Measurements from ENCODE around the gene COBLL1. TPM values are rescaled to one million over a fixed set of nuclear protein-coding genes. Genes with fewer than 3 reads are reported as not detected.

Gene COBLL1
- polyA plus RNA-seq, 3 donors from 2014 or later, result 0.04 to 1.4 TPM; not detected in 1

DNA sequence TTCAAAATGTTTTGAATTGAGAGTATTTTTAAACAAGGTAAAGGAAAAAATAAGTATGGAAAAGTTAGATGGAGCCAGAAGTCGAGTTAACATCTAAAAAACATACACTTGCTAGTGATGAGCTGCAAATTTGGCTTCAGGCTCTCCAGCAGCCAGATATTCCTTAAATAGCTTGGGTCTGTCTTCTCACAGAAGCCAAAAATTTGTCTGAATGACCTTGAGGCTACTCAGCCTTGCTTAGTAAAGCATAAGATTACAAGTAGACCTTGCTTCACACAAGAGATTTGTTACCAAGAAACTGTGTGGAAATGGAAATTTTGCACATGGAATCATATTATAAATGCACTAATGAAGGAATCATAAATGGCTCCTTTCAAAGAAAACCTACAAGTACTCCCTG lies 179.6 kb downstream of the COBLL1 start:
- no peaks in the 10 kb centered on the region for H3K36me3 Mint-ChIP-seq
- H3K9me3 Mint-ChIP-seq, result peaks cover 0 to 9% (median 5%) of the 10 kb centered on the region in 6 donors
- H3K4me1 Mint-ChIP-seq, result no peaks in the 10 kb centered on the region
- peaks cover 0 to 1% (median 0%) of the 10 kb centered on the region in 3 donors for H3K27me3 Mint-ChIP-seq (ENCODE audit: low read depth in 3 of 3)
- H3K4me3 Mint-ChIP-seq, result no peak overlapping the region
- no peak for DNase-seq
- H3K27ac Mint-ChIP-seq, result no peak overlapping the region

DNA sequence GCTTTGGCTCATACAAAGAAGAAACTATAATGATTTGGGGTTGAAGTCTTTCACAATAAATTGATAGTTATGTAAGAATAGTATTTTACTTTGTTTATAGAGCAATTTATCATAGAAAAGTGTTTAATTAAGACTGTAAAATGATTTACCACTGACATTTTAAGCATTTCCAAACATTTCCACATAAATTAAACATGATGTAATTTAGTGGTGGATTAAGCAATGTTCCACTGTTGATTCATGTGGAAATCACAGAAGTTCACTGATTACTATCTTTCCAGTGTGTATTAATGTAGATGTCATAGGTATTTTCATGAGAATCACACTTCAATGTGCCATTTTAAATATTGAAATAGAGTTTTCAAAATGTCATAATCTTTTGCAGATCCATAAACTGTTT lies 180.3 kb downstream of the COBLL1 start:
- H3K9me3 Mint-ChIP-seq, result peaks cover 0 to 8% (median 5%) of the 10 kb centered on the region in 6 donors
- H3K4me3 Mint-ChIP-seq, result no peak overlapping the region
- H3K36me3 Mint-ChIP-seq, result no peaks in the 10 kb centered on the region
- no peak for DNase-seq
- H3K27ac Mint-ChIP-seq, result no peak overlapping the region
- no peaks in the 10 kb centered on the region for H3K4me1 Mint-ChIP-seq
- H3K27me3 Mint-ChIP-seq (ENCODE audit: low read depth in 3 of 3), result peaks cover 0 to 1% (median 0%) of the 10 kb centered on the region in 3 donors

DNA sequence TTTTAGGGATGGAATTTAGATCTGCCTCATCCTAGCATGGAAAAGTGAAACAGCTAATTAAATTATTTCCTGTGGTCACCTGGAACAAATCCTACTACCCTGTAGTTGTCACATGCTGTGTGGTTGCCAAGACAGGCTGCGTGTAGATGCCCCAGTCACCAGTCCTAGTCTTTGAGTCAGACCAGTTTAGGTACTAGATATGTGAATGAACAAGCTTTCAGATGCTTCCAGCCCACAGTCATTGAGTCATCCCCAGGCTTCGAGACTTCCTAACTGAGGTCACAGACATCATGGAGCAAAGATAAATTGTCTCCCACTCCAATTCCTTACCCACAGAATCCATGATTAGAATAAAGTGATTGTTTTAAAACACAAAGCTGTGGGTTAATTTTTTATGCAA lies 184.5 kb downstream of the COBLL1 start:
- Mint-ChIP-seq H3K27me3 (ENCODE audit: low read depth in 3 of 3) (peaks cover 0 to 2% (median 0%) of the 10 kb centered on the region in 3 donors), H3K9me3 (peaks cover 5 to 13% (median 7%) of the 10 kb centered on the region in 6 donors), H3K27ac (no peak overlapping the region), H3K4me1 (no peaks in the 10 kb centered on the region), H3K4me3 (no peak overlapping the region), H3K36me3 (no peaks in the 10 kb centered on the region)
- DNase-seq, result no peak

DNA sequence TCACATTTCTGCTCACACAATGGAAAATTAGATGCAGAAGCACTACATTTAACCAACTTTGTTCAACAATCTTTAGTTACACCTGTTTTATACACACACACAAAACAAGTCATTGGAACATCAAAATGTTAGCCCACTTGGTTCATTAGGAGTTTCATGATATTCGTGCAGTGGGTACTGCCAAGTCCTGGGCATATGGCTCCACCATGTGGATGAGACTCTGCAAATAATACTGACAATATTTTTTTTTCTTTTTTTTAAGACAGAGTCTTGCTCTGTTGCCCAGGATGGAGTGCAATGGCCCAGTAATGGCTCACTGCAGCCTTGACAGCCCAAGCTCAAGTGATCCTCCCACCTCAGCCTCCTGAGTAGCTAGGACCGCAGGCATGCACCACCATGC lies 185.9 kb downstream of the COBLL1 start:
- H3K9me3 Mint-ChIP-seq, result peaks cover 7 to 17% (median 14%) of the 10 kb centered on the region in 6 donors
- H3K4me1 Mint-ChIP-seq, result no peaks in the 10 kb centered on the region
- H3K27me3 Mint-ChIP-seq (ENCODE audit: low read depth in 3 of 3), result peaks cover 0 to 2% (median 0%) of the 10 kb centered on the region in 3 donors
- no peaks in the 10 kb centered on the region for H3K36me3 Mint-ChIP-seq
- no peak overlapping the region for H3K27ac Mint-ChIP-seq
- H3K4me3 Mint-ChIP-seq, result no peak overlapping the region
- DNase-seq, result no peak

DNA sequence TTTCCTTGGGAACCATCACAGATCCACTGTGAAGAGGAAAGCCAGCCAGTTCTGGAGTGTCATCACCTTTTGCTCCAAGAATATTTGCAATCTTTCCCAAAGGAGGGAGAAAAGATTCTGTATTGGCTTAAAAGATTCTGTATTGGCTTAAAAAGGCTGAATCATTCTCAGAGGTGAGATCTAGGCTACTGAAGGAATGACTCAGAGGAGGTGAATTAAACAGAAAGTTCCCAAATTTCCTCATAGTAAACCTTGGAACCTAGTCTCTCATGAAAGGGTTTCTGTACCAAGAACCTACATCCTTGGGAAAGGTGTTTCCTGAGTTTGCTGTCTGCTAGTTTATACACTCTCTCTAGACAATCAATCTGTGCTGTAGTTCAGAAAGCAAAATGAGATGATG lies 186.3 kb downstream of the COBLL1 start:
- no peak for DNase-seq
- H3K9me3 Mint-ChIP-seq, result peaks cover 9 to 21% (median 18%) of the 10 kb centered on the region in 6 donors
- no peak overlapping the region for H3K27ac Mint-ChIP-seq
- H3K4me3 Mint-ChIP-seq, result no peak overlapping the region
- H3K36me3 Mint-ChIP-seq, result peaks cover 0 to 4% (median 0%) of the 10 kb centered on the region in 3 donors
- peaks cover 0 to 2% (median 1%) of the 10 kb centered on the region in 3 donors for H3K27me3 Mint-ChIP-seq (ENCODE audit: low read depth in 3 of 3)
- no peaks in the 10 kb centered on the region for H3K4me1 Mint-ChIP-seq

DNA sequence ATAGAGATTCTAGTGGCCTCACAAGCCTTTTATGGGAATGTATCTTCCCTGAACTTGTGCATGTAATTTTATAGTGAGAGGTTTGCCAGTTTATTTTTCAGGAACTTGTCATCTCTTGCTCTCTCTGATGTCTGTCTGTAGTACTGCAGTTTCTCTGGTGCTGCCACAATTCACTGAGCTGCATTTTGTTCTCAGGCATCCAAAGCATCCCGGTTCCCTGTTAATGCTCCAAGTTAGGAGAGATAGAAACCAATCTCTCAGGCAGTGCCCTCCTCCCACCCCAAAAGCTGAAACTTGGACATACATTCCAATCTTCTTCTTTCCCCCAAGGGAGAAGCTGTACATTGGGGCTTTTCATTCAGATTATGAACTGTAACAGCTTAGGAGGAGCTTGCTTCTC lies 190.3 kb downstream of the COBLL1 start:
- peaks cover 0 to 4% (median 0%) of the 10 kb centered on the region in 3 donors for H3K36me3 Mint-ChIP-seq
- H3K4me1 Mint-ChIP-seq, result no peaks in the 10 kb centered on the region
- no peak overlapping the region for H3K27ac Mint-ChIP-seq
- no peak for DNase-seq
- peaks cover 12 to 48% (median 18%) of the 10 kb centered on the region in 6 donors for H3K9me3 Mint-ChIP-seq
- H3K27me3 Mint-ChIP-seq (ENCODE audit: low read depth in 3 of 3), result peaks cover 0 to 3% (median 1%) of the 10 kb centered on the region in 3 donors
- H3K4me3 Mint-ChIP-seq, result no peak overlapping the region

DNA sequence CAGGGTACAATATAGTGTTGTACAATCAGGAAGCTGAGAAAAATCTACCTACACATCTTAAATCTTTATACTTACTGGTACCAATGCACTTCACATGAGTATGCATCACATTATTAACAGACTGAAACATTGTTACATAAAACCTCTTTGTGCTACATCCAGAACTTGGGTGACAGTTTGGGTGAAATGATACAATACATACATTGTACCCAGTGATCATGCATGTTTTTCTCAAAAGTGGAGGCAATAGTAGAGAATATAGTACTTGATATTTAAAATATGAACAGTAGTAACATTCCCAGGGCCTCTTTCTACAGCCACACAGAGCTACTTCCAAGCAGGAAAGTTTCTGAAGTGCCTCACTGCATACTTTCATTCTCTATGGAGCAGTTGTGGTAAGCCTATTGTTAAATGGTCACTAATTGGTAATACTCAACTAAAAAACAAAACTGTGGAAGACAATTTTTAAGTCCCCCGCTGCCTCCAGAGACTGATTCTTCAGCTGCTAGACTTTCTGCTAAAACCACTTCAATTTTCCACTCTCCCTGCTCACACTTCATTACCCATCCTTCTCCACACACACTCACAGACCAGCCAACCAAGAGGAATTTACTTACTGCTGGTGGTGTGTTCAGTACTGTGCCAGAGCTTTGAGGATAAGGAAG lies 197.5 kb downstream of the COBLL1 start:
- DNase-seq, result no peak
- no peaks in the 10 kb centered on the region for H3K4me1 Mint-ChIP-seq
- peaks cover 0 to 22% (median 6%) of the 10 kb centered on the region in 6 donors for H3K9me3 Mint-ChIP-seq
- no peaks in the 10 kb centered on the region for H3K27me3 Mint-ChIP-seq (ENCODE audit: low read depth in 3 of 3)
- no peak overlapping the region for H3K4me3 Mint-ChIP-seq
- H3K36me3 Mint-ChIP-seq, result no peaks in the 10 kb centered on the region
- no peak overlapping the region for H3K27ac Mint-ChIP-seq

DNA sequence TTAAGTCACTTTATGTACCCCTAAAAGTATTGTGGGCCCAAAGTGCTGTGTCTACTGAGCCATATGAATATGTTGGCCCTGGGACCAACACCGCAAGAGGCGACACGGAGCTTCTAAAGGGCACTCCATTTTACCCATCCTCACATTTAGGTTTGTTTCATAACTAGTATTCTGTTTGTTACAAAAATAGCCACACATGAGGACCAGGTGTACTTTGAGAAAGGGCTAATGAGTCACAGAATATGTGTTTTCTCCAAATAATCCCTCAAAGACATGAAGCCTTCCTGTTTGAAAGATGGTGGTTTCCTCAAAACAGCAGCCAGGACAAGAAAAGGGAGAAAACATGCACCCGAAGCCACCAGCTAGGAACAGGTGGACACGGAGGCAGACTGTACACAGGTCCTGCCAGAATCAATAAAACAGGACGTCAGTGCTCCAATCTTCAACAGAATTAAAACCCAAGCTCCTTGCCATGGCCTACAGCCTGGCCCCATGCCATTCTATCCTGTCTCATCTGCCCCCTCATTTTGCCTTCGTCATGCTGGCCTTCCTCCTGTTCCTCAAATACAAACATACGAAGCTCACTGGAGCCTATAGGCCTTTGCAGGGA lies 198.6 kb downstream of the COBLL1 start:
- no peaks in the 10 kb centered on the region for H3K36me3 Mint-ChIP-seq
- no peak overlapping the region for H3K4me3 Mint-ChIP-seq
- H3K27ac Mint-ChIP-seq, result no peak overlapping the region
- H3K9me3 Mint-ChIP-seq, result peaks cover 0 to 13% (median 8%) of the 10 kb centered on the region in 6 donors
- no peaks in the 10 kb centered on the region for H3K27me3 Mint-ChIP-seq (ENCODE audit: low read depth in 3 of 3)
- H3K4me1 Mint-ChIP-seq, result no peaks in the 10 kb centered on the region
- no peak for DNase-seq

DNA sequence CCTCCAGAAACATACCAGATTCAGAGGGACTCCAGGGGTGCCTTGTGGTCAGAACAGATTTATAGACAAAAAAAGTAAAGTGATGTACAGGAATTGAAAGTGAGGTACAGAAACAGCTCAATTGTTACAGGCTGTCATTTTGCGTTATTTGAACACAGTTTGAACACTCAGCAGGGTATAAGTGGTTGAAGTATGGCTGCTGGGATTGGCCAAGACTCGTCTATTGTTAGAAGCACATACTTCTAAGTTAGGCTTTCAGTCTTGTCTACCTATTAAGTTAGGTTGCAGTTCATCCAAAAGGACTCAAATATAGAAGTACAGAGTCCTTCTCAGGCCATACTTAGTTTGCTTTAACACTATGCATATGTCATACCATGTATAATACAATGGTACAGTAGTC lies 199.4 kb downstream of the COBLL1 start:
- H3K4me3 Mint-ChIP-seq, result no peak overlapping the region
- peaks cover 0 to 11% (median 5%) of the 10 kb centered on the region in 6 donors for H3K9me3 Mint-ChIP-seq
- DNase-seq, result no peak
- H3K36me3 Mint-ChIP-seq, result no peaks in the 10 kb centered on the region
- no peaks in the 10 kb centered on the region for H3K4me1 Mint-ChIP-seq
- no peak overlapping the region for H3K27ac Mint-ChIP-seq
- H3K27me3 Mint-ChIP-seq (ENCODE audit: low read depth in 3 of 3), result no peaks in the 10 kb centered on the region

Other genes with a start within 250 kb of the COBLL1 start
- gene GRB14, start 220.3 kb downstream of the COBLL1 start, polyA plus RNA-seq, result 1 to 10 TPM in 1 of 3 donors, under 1 TPM in 1, not detected in 1; 0.91 to 1.2 TPM
- not detected for gene SLC38A11, start 113.7 kb upstream of the COBLL1 start, polyA plus RNA-seq

Data from immature natural killer cell (primary cell).